GM19035 (cell line): ENCODE data around the gene CNTRL.
"Not testable (repeated sequence)": the region's sequence is repeated elsewhere in the genome, so short reads cannot be mapped to it uniquely, and the experiment has no call there.

ENCODE experiments used
- ATAC-seq: cut with Tn5 transposase; IDR thresholded peaks from one replicate; pipeline ENCODE4 v1.9.1; 2021; ENCODE audit not compliant: unreplicated experiment

Gene CNTRL, protein sequence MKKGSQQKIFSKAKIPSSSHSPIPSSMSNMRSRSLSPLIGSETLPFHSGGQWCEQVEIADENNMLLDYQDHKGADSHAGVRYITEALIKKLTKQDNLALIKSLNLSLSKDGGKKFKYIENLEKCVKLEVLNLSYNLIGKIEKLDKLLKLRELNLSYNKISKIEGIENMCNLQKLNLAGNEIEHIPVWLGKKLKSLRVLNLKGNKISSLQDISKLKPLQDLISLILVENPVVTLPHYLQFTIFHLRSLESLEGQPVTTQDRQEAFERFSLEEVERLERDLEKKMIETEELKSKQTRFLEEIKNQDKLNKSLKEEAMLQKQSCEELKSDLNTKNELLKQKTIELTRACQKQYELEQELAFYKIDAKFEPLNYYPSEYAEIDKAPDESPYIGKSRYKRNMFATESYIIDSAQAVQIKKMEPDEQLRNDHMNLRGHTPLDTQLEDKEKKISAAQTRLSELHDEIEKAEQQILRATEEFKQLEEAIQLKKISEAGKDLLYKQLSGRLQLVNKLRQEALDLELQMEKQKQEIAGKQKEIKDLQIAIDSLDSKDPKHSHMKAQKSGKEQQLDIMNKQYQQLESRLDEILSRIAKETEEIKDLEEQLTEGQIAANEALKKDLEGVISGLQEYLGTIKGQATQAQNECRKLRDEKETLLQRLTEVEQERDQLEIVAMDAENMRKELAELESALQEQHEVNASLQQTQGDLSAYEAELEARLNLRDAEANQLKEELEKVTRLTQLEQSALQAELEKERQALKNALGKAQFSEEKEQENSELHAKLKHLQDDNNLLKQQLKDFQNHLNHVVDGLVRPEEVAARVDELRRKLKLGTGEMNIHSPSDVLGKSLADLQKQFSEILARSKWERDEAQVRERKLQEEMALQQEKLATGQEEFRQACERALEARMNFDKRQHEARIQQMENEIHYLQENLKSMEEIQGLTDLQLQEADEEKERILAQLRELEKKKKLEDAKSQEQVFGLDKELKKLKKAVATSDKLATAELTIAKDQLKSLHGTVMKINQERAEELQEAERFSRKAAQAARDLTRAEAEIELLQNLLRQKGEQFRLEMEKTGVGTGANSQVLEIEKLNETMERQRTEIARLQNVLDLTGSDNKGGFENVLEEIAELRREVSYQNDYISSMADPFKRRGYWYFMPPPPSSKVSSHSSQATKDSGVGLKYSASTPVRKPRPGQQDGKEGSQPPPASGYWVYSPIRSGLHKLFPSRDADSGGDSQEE (N-terminal part only)

DNA sequence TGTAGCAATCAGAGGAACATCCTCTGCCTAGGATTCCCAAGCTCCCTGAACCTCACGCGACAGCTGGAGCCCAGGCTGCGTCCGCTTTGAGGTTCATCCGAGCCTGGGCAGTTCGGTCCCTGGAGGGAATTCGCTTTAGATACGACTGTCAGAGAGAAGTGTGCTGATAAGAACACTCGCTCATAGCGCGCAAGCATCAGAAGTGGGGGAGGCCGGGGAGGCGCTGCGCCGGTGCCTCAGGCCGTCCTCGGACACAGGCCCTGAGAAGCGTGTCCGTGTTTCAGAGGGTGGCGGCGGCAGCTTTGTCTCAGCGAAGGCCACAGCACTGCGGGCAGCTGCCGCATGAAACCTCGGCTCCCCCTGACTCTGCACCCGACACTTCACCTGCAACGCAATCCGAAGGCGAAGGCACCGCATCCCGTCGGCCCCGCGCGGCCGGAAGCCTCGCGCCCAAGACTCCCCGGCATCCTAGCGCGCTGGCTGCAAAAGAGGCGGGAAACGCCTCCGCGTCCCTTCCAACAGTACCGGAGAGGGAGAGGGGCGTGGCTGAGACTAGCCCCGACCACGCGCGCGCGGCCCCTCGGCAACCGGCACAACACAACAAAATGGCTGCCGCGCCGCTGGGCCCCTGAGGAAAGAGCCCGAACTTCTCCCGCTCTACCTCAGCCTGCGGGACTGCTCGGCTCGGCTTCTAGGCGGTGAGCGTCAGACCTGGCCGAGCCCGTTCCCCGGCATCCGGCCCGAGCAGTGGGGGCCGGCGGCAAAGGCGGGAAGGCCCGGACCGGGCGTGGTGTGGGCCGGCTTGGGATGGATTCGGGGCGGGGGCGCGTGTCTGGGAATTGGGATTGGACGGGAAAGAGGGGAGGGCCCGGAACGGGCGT is at the start of gene CNTRL:
Gene CNTRL (plus strand): TSS at position 586 of the 881 bp plus-strand sequence. CDS start 13,372 bp downstream, outside the sequence.
- peak; percentile 62 for ATAC-seq

DNA sequence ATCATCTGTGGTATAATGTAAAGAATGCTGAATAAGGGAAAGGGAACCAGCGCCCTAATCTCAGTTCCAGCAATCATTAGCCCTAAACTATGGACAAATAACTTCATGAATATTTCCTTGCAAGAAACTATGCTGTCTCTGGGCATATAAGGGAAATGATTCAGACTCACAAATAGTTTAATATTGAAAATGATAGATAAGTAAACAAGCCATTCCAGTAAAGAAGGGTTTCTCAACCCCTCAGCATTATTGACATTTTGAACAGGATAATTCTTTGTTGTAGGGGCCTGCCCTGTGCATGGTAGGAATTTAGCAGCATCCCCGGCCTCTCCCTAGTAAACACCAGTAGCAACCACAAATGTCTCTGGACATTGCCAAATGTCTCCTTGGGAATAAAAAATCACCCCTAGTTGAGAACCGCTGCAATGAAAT is 48.5 kb upstream of the CNTRL start:
- no peak for ATAC-seq

DNA sequence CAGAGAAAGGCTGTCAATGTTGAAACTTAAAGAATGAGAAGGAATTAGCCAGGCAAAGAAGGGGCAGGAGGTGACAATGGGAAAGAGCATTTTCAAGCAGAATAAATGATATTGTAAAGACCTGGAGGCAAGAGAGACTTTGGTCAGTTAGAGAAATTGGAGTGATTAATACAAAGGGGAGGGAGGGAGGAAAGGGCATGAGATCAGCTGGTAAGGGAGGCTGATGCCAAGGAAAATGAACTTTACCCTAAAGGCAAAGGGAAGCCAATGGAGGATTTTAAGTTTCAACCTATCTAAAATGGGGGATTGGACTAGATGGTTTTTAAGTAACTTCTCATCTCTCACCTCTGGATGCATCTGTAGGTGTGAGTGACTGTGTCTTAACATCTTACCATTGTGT is 48.0 kb upstream of the CNTRL start:
- ATAC-seq = no peak

DNA sequence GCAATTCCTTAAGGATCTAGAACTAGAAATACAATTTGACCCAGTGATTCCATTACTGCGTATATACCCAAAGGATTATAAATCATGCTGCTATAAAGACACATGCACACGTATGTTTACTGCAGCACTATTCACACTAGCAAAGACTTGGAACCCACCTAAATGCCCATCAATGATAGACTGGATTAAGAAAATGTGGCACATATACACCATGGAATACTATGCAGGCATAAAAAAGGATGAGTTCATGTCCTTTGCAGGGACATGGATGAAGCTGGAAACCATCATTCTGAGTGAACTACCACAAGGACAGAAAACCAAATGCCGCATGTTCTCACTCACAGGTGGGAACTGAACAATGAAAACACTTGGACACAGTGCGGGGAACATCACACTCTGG is 46.5 kb upstream of the CNTRL start:
- not testable (repeated sequence) for ATAC-seq

DNA sequence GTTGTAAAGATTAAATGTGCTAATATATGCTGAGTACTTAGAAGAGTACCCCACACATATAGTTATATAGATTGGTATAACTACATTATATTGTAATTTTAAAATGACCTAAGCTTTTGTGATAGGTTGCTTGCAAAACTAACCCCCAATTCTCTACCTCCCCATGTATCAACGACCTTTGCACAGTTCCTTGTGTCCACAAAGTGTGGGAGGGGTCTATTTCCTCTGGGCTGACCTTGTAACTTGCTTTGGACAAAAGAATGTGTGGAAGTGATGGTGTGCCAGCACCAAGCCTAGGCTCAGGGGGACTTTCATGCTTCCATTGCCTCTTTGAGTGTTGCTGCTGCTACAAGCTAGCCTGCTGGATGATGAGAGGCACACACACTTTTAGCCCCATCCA is 45.3 kb upstream of the CNTRL start:
- ATAC-seq = no peak

DNA sequence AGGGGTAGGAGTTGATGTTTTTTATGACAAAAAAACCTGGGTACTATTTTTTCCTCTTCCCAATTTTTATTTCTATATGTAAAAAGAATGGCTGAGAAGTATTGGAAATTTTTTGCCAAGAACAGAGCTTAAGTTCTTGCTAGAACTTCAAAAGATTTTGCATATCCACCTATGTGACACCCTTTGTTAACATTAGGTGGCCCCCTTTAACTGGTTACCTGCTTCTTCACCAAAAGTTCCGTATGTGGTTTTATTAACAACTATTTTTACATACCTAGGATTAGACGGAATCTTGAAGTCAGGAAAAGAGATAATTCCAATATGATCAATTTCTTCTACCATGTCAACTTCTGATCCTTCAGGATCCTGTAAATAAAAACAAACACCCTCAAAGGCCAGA is 40.2 kb upstream of the CNTRL start:
- ATAC-seq = no peak

DNA sequence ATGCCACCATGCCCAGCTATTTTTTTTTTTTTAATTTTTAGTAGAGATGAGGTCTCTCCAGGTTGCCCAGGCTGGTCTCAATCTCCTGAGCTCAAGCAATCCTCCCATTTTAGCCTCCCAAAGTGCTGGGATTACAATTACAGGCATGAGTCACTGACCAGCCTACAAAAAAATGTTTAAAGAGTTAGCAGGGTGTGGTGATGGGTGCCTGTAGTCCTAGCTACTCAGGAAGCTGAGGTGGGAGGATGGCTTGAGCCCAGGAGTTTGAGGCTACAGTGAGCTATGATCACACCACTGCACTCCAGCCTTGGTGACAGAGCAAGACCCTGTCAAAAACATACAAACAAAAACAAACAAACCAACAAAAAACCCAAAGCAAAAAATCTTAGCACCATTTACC is 39.0 kb upstream of the CNTRL start:
- not testable (repeated sequence) for ATAC-seq

DNA sequence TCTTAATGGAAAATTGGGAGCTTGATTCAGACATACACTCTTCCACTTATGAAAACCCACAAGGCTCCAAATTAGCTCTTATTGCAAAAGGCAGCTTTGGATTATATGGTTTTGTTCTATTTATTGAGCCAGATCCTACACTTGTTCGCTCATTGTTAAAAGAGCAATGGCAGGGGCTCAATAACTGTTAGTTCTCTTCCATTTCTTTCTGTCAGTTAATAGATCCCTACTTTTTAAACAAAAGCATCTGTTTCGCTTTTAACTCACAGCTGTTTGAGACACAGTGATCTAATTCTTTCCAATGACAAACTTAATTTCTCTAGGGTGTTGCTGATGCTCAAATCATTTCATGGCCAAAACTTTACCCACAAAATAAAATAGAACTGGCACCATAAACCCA is 36.4 kb upstream of the CNTRL start:
- no peak for ATAC-seq

DNA sequence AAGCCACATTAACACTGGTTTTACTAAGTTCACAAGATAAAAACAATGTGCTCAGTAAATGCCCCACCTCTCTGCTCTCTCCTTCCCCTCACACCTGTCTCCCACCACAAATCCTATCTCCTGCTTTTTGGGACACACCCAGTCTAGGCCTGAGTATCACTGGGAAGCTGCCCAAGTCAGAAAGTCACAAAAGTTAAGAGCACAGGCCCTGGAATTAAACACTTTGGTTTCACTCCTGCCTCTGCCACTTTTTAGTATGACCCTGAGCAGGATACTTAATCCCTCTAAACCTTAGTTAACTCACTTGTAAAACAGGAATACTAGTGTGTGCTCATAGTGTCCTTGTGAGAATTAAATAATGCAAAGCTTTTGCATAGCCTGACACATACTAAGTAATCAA is 36.0 kb upstream of the CNTRL start:
- no peak for ATAC-seq

DNA sequence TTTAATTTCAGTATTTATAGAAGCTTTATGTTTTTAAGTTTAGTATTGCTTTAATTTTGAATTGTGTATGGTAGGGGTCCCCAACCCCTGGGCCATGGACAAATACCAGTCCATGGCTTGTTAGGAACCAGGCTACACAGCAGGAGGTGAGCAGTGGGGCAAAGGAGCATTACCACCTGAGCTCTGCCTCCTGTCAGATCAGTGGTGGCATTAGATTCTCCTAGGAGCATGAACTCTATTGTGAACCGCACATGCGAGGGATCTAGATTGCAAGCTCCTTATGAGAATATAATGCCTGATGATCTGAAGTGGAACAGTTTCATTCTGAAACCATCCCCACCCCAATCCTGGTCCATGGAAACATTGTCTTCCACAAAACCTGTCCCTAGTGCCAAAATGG is 26.6 kb upstream of the CNTRL start:
- no peak for ATAC-seq

DNA sequence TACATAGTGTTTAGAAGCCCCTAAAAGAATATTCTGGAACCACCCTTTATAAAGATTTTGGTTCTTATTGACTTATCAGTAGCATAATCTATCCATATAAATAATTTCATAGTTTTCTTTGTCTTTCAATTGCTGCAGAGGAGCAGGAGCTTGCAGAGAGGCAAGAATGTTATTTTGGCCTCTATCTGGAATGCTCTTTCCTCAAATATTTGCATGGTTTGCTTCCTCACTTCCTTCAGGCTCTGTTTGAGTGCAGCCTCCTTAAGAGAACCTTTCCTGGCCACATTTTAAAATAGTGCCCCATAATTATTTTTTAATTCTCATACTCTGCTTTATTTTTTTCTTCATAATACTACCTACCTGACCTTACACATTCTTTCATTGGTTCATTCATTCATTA is 26.1 kb upstream of the CNTRL start:
- ATAC-seq = no peak

DNA sequence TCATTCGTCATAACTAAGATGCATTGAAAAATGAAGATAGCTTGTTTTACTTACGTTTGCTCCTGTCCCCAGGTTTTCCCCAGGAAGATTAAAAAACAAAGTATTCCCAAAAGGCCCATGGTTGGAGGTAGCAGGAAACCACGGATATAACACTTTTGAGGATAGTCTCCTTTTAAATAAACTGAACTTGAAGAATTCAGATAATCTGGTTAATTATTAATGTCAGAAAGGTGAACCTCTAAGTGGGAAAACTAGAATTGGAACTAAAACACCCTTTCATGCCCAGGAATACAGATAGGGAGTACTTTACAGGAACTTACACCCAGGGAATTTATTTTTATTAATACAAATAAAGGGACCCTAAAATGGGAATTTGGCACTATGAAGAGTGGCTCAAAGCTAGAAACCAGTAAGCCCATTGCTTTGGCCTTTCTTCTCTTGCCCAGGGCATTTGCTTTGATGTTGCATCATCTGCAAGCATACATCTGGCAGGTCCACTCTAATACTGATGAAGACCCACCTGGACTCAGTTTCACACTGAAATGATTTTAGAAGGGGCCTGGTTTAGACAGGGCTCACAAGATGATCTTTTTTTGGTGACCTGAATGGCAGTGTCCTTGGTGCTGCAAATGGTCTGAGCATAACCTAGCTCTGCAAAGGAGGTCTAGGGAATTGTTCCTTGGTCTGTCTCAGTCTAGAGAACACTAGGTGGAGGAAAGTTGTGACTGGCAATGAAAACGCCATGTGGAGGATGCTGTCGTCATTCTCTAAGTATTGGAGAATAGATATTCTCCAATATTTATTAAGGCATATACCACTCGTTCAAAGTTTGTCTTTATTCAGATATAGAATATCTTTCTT is 24.4 kb upstream of the CNTRL start, which contains the start of gene C5:
Gene C5 (minus strand): TSS at position 148 of the 861 bp plus-strand sequence. CDS start 29 bp downstream, at position 119.
- ATAC-seq = no peak

DNA sequence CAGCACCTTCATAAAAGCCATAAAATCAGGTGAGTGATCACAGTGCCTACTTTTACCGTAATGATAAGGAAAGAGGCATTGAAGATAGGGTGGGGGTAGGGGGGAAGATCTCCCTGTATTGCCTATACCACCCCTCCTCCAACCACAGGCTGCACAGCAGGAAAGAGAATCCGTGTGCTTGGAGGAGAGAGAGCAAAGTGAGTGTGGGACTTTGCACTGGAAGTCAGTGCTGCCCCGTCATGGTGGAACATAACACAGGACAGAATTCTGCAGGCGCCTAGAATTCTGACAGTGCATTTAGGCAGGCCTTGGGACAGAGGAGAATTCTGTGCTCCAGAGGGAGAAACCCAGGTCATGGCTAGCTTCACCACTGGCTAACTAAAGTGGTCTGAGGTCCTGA is 21.2 kb upstream of the CNTRL start:
- ATAC-seq = no peak

DNA sequence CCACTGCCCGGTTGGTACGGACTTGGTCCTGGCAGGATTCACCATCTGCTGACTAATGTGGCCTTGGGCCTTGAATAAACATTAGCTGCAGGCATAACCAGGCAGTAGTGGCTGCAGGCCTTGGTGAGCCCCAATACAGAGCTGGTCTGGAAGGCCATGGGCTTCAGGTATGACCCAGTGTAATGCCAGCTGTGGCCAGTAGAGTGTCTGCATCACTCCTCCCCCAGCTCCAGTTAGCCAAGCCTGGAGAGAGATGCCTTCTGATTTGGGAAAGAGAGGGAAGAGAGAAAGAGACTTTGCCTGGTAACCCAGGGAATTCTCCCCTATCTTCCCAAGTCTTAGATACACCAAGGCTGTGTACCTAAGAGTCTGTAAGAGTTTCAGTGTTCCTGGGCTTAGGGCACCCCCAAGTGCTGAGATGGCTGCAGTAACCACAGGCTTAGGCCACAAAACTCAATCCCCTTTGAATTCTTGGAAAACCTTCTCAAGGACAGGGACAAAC is 19.1 kb upstream of the CNTRL start:
- no peak for ATAC-seq

DNA sequence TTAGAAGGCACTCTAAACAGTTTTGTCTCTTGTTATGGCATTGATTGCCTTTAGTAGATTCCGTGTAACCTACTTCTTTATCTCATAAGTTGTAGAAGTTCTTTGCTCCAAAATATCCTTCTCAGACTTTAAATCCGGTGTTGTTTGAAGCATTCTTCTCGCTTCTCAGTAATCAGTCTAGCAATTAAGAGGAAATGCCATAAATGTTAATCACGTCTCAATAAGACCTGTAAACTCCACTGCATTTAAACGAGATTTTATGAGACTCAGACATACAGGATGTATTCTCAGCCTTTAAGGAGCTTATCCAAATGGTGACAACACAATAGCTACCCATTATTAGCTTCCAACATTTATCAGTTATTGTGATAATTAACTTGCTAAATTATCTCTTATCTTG is 16.9 kb upstream of the CNTRL start:
- ATAC-seq = no peak

DNA sequence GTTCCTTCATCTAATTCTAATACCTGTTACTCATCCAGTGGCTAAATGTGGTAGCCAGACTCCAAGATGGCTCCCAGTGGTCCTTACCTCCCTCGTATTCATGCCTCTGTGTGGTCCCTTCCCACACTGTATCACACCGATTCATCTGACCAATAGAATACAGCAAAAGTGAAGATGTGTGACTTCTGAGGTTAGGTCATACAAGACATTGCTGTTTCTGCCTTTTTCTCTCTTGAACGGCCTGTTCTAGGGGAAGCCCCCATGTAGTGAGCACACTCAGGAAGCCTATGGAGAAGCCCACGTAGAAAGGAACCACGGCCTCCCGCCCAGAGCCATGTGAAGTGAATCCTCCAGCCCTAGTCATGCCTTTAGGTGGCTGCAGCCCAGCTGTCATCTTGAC is 15.2 kb upstream of the CNTRL start:
- ATAC-seq = no peak

DNA sequence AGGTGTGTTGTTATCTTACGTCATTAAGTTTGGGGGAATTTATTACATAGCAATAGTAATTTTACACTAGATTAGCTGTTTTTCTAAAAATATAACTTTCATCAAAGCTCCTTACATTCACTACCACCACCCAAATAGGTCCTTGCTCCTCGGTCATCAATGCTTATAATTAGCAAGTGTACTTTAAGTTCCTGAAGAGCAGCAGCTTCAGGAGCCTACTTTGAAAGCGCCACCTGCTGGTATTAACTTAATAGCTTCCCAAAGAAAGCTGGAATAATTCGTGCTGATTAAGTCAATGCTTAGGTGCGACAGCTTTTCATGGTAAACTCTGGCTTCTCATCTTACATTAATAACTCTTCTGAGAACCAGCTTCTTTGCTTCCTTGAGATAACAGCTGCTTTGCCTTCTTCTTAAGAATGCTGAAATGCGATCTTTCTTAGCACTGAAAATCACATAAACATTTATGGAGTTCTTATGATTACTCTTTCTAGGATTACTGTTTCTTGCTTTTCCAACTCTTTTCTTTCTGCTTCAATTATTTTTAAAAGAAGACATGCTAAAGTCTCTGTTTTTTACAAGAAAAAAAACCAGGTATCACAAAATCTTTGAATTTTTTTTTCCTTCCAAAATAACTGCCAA is 14.6 kb upstream of the CNTRL start:
- no peak for ATAC-seq

DNA sequence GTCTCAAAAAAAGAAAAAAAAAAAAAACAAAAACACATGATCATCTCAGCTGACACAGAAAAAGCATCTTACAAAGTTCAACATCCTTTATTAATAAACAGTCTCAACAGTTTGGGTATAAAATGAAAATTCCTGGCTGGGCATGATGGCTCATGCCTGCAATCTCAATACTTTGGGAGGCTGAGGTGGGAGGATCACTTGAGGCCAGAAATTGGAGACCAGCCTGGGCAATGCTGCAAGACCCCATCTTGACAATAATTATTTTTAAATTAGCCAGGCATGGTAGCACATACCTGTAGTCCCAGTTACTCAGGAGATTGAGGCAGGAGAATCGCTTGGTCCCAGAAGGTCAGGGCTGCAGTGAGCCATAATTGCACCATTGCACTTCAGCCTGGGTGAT is 7.9 kb upstream of the CNTRL start:
- no peak for ATAC-seq

DNA sequence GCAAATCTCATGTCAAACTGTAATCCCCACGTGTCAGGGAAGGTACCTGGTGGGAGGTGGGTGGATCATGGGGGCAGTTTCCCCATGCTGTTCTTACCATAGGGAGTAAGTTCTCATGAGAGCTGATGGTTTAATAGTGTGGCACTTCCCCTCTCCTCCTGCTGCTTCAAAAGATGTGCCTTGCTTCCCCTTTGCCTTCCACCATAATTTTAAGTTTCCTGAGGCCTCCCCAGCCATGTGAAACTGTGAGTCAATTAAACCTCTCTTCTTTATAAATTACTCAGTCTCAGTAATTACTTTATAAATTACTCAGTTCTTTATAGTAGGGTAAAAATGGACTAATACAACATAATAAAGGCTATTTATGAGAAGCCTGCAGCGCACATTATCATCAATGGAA is 7.1 kb upstream of the CNTRL start:
- no peak for ATAC-seq
